Type B pancreatic cell (in vitro differentiated cells): ENCODE results near the gene LIPK. TPM values are rescaled to one million over a fixed set of nuclear protein-coding genes. Genes with fewer than 3 reads are reported as not detected.
"Not testable (repeated sequence)": the region's sequence is repeated elsewhere in the genome, so short reads cannot be mapped to it uniquely, and the experiment has no call there.

ENCODE experiments used
- DNase-seq: peaks from one replicate; pipeline ENCODE4 v3.0.0; 2021; ENCODE audit warnings: mixed read lengths; ENCODE audit not compliant: unreplicated experiment; ENCODE audit errors: extremely low spot score
- H3K27ac Mint-ChIP-seq: 2 replicates; pipeline ENCODE4 v1.8.0; 2021; ENCODE audit warnings: mild to moderate bottlenecking, mixed read lengths
- H3K27me3 Mint-ChIP-seq: 2 replicates; pipeline ENCODE4 v1.8.0; 2021; ENCODE audit warnings: mixed read lengths
- H3K36me3 Mint-ChIP-seq: 2 replicates; pipeline ENCODE4 v1.8.0; 2021; ENCODE audit warnings: mixed read lengths
- H3K4me1 Mint-ChIP-seq: one replicate; pipeline ENCODE4 v1.8.0; 2021; ENCODE audit warnings: mixed read lengths; ENCODE audit not compliant: unreplicated experiment
- H3K4me3 Mint-ChIP-seq: 2 replicates; pipeline ENCODE4 v1.8.0; 2021; ENCODE audit warnings: mild to moderate bottlenecking, mixed read lengths
- H3K9me3 Mint-ChIP-seq: 2 replicates; pipeline ENCODE4 v1.8.0; 2021; ENCODE audit warnings: mixed read lengths
- total RNA-seq: library from RNA; stranded (reverse); gene quantifications from 2 replicates; pipeline ENCODE4 v1.2.1, GENCODE V29; 2021; ENCODE audit warnings: low replicate concordance
- TF ChIP-seq, protein P1 (sequence below): fragments of 200-600 bp; sonication (generic); conservative IDR thresholded peaks from 2 replicates; pipeline ENCODE4 v1.5.0; 2021; ENCODE audit warnings: antibody characterized with exemption, mild to moderate bottlenecking

The LIPK gene
- total RNA-seq, 1 donor from 2014 or later = 0.41 TPM

DNA sequence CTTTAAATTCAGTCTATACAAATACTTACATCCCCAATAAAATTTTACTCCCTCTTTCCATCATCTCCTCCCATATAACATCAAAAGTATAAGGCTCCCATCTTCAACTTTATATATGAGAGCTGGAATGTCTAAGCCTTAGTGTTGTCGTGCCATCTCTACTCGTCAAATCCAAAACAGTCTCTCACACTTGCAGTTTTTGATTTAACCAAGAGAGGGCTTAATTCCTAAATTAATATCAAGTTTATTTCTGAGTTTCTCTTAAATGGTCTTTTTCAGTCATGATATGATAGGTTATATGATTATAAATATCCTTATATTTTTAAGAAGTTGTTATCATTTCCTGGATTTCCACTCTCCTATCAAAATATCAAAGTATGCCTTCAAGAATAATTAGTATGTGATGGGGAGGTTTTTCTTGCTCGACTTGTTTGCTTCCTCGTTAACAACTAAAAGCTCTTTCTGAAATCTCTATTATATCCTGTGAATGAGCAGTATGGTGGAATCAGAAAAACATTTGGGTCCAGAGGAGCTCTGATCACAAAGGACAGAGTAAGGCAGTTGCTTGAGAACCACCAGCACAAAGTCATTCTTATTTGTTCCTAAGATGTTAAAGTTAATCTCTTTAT is 12.5 kb upstream of the LIPK start:
- no peak for DNase-seq
- Mint-ChIP-seq H3K9me3 (no peaks in the 10 kb centered on the region), H3K4me1 (peaks cover 5% of the 10 kb centered on the region), H3K36me3 (no peaks in the 10 kb centered on the region), H3K27me3 (no peaks in the 10 kb centered on the region), H3K27ac (no peak overlapping the region), H3K4me3 (no peak overlapping the region)
- TF ChIP-seq, protein P1, sequence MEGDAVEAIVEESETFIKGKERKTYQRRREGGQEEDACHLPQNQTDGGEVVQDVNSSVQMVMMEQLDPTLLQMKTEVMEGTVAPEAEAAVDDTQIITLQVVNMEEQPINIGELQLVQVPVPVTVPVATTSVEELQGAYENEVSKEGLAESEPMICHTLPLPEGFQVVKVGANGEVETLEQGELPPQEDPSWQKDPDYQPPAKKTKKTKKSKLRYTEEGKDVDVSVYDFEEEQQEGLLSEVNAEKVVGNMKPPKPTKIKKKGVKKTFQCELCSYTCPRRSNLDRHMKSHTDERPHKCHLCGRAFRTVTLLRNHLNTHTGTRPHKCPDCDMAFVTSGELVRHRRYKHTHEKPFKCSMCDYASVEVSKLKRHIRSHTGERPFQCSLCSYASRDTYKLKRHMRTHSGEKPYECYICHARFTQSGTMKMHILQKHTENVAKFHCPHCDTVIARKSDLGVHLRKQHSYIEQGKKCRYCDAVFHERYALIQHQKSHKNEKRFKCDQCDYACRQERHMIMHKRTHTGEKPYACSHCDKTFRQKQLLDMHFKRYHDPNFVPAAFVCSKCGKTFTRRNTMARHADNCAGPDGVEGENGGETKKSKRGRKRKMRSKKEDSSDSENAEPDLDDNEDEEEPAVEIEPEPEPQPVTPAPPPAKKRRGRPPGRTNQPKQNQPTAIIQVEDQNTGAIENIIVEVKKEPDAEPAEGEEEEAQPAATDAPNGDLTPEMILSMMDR = peak; percentile 52

DNA sequence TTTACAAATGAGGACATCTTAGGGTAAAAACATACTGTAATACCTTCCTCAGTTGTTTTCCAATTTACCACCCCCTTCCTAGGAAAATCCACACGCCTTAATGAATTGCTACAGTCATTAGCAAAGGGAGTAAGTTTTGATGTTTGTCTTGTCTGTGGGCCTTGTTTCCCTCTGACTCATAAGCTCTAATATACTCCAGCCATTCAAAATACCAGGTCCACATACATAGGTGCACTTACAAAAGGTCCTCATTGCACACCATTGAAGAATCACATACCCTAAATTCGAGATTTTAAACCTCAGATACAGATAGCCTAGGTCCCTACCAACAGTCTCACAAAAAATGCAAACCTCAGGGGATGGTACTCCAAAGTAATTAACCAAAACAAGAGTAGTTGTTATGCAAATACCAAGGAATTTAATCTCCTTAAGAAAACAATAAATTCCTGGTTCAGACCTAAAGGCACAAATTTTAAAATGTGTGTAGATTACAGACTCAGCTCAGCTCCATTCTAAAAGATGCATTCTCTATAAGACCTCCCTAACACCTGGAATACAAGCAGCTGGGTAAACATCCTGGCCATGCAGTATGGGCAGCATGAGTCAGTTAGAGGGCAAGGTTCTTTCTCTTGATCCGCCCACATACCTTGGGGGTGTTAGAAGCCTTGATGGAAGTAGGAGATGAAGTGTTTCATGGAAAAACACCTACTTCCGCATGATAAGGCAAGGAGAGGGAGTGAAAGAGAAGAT is 3.0 kb upstream of the LIPK start:
- Mint-ChIP-seq H3K4me1 (peaks cover 17% of the 10 kb centered on the region), H3K36me3 (no peaks in the 10 kb centered on the region), H3K27me3 (no peaks in the 10 kb centered on the region), H3K27ac (peak overlapping the region; percentile 15), H3K4me3 (no peak overlapping the region), H3K9me3 (no peaks in the 10 kb centered on the region)
- TF ChIP-seq, protein P1 = no peak
- DNase-seq = no peak

DNA sequence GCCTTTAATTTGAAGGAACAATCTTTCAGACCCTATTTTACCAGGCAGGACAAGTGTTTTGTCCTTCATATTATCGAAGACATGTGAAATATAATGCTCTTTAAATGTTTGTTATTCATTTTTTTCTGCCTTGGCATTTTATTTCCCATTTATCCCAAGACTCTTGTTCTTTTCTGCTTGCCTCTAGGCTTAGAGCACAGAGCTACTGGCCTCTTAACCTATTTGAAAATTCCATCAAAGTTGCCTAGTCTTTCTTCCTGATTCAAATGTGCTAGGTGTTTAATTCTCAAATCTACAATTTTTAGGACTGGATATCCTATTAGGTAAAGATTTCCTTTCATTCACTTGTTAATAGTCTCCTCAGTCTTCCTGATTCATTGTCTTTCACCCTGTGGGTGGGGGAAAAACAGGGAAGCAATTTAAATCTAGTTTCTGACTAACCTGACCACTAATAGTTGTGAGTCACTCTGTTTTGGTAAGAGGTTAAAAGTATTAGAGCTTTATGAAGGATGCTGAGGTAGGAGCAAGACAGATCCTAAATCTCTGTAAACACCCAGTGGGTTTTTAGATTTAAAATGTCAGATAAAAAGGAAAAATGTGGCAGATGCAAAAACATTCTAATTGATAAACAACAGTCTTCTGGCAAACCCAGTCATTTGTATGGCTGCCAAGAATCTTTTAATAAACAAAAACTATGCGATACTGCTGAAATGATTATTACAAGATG is 1.5 kb downstream of the LIPK start:
- Mint-ChIP-seq H3K4me3 (peak overlapping the region; percentile 51), H3K27me3 (no peaks in the 10 kb centered on the region), H3K4me1 (peaks cover 16% of the 10 kb centered on the region), H3K27ac (peak overlapping the region; percentile 82), H3K36me3 (no peaks in the 10 kb centered on the region), H3K9me3 (no peaks in the 10 kb centered on the region)
- TF ChIP-seq, protein P1 = no peak
- DNase-seq = no peak

DNA sequence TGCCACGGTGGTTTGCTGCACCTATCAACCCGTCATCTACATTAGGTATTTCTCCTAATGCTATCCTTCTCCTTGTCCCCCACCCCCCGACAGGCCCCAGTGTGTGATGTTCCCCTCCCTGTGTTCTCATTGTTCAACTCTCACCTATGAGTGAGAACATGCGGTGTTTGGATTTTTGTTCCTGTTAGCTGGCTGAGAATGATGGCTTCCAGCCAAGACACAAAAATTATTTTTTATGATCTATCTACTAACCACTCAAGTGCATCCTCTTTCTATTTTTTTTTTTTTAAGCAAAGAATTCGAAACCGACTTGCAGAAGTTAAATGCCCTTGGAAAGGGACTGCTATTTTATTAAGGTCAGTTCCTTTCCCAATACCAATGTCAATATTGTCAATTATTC is 3.3 kb downstream of the LIPK start:
- not testable (repeated sequence) for H3K4me1 Mint-ChIP-seq, H3K36me3 Mint-ChIP-seq, H3K27me3 Mint-ChIP-seq, DNase-seq, H3K4me3 Mint-ChIP-seq, H3K9me3 Mint-ChIP-seq
- H3K27ac Mint-ChIP-seq = peak overlapping the region; percentile 68

DNA sequence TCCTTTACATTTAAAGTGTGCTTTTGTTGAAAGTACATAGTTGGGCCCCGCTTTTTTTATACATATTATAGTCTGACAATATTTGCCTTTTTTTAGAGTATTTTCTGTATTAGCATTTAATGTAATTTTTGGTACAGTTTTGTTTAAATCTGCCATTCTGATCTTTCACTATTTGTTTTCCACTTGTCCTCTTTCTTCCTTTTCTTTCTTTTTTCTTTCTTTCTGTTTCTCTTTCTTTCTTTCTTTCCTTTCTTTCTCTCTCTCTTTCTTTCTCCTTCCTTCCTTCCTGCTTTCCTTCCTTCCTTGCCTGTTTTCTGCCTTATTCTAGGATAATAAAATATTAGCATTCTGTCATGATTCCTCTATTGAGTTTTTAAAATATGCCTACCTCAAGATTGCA is 9.5 kb downstream of the LIPK start:
- no peaks in the 10 kb centered on the region for H3K36me3 Mint-ChIP-seq
- DNase-seq = no peak
- no peak overlapping the region for H3K4me3 Mint-ChIP-seq
- no peaks in the 10 kb centered on the region for H3K9me3 Mint-ChIP-seq
- H3K27me3 Mint-ChIP-seq = peaks cover 3% of the 10 kb centered on the region
- no peaks in the 10 kb centered on the region for H3K4me1 Mint-ChIP-seq
- no peak overlapping the region for H3K27ac Mint-ChIP-seq
- TF ChIP-seq, protein P1 = no peak

DNA sequence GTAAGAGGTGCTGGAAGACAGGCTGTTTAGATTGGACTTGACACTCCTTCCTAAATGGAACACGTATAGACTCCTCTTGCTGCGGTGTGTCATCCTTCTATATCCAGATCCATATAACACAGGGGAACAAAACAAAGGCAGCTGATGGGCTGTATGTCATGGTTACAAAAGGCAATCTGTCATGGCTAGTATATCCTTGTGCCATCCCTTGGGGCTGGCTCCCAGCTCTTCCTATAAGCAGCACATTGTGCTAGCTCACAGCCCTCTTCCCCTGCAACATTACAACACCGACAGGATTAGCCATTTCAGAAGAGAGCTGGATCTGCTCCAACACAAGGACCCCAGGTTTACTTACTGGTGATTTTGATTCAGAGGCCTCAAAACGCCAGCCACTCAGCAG is 15.3 kb downstream of the LIPK start:
- TF ChIP-seq, protein P1 = no peak
- Mint-ChIP-seq H3K4me1 (peaks cover 4% of the 10 kb centered on the region), H3K36me3 (no peaks in the 10 kb centered on the region), H3K9me3 (no peaks in the 10 kb centered on the region), H3K27ac (no peak overlapping the region), H3K4me3 (no peak overlapping the region), H3K27me3 (peaks cover 8% of the 10 kb centered on the region)
- DNase-seq = no peak
